ENCODE data around the gene SNX2.
"Not testable (repeated sequence)": the region's sequence is repeated elsewhere in the genome, so short reads cannot be mapped to it uniquely, and the experiment has no call there.

SNX2 gene

DNA sequence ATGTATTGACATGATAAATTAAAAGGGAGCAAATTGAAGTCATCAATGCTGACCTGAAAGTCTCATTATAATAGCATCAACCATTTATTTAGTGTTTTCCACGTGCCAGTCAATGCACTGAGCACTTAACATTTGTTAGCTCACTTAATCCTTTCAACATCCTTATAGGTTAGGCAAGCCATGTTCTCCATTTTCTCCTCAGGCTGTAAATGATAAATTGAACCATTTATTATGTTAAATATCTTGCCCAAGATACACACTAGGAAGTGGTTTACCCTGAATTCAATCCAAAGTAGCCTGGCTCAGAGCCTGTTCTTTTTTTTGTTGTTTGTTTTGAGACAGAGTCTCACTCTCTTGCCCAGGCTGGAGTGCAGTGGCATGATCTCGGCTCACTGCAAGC lies 25.0 kb upstream of the SNX2 start:
- no peak overlapping the region for H3K4me2 ChIP-seq
- no peak overlapping the region for H3K9ac ChIP-seq
- H3K27ac ChIP-seq, result no peak overlapping the region
- H3K4me1 ChIP-seq, result no peaks in the 10 kb centered on the region
- TF ChIP-seq Cebpa-rat (IDR thresholded peaks at IDR 0.05), result no peak
- H4K20me1 ChIP-seq, result no peaks in the 10 kb centered on the region
- H3K4me3 ChIP-seq, result no peak overlapping the region
- no peaks in the 10 kb centered on the region for H3K36me3 ChIP-seq
- H3K27me3 ChIP-seq, result no peaks in the 10 kb centered on the region
- H3K9me3 ChIP-seq, result no peaks in the 10 kb centered on the region

GRCh38 chr5:122751293-122751782 lies 23.5 kb upstream of the SNX2 start:
- Histone ChIP-seq H4K20me1 (no peaks in the 10 kb centered on the region), H3K27ac (no peak overlapping the region), H3K4me2 (no peak overlapping the region), H3K4me3 (no peak overlapping the region), H3K27me3 (no peaks in the 10 kb centered on the region), H3K9ac (no peak overlapping the region), H3K4me1 (no peaks in the 10 kb centered on the region; the same call in 1 of the 2 replicates), H3K9me3 (no peaks in the 10 kb centered on the region), H3K36me3 (no peaks in the 10 kb centered on the region)
- no peak for TF ChIP-seq Cebpa-rat (IDR thresholded peaks at IDR 0.05)

GRCh38 chr5:122753500-122753899 lies 21.4 kb upstream of the SNX2 start:
- TF ChIP-seq Cebpa-rat (IDR thresholded peaks at IDR 0.05), result no peak
- H3K4me3 ChIP-seq, result no peak overlapping the region
- no peaks in the 10 kb centered on the region for H3K9me3 ChIP-seq

DNA sequence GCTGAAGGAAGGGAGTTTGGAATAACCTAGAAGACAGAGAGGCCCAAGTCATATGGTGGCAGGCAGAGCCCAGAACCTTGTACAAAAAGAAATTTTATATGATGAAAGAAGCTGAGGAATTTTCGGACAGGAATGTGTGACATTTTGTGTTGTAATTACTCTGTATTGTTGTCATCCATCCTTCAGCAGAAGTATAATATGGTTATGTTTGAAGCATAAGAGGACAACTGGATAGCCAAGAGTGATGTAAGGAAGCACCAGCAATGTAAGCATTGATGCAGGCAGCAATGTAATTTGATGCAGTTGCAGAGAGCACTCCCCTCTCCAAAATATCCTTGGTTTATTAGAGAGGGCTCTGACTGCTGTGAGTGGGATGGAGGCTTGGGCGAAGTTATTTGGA lies 19.1 kb upstream of the SNX2 start:
- H3K9ac ChIP-seq, result no peak overlapping the region
- H3K4me3 ChIP-seq, result no peak overlapping the region
- H3K4me1 ChIP-seq, result no peaks in the 10 kb centered on the region; the same call in 1 of the 2 replicates
- H3K27ac ChIP-seq, result no peak overlapping the region
- no peaks in the 10 kb centered on the region for H3K9me3 ChIP-seq
- H3K36me3 ChIP-seq, result no peaks in the 10 kb centered on the region
- no peak for TF ChIP-seq Cebpa-rat (IDR thresholded peaks at IDR 0.05)
- H4K20me1 ChIP-seq, result no peaks in the 10 kb centered on the region
- no peak overlapping the region for H3K4me2 ChIP-seq
- H3K27me3 ChIP-seq, result no peaks in the 10 kb centered on the region

More at GRCh38 chr5:122753500-122753899, 21.4 kb upstream of the SNX2 start:
- Histone ChIP-seq H3K4me1 (no peaks in the 10 kb centered on the region; the same call in 1 of the 2 replicates), H3K27ac (no peak overlapping the region), H3K27me3 (no peaks in the 10 kb centered on the region), H3K4me2 (no peak overlapping the region), H3K9ac (no peak overlapping the region), H3K36me3 (no peaks in the 10 kb centered on the region), H4K20me1 (no peaks in the 10 kb centered on the region)

GRCh38 chr5:122756264-122756911 lies 18.5 kb upstream of the SNX2 start:
- H3K27ac ChIP-seq, result no peak overlapping the region
- H4K20me1 ChIP-seq, result no peaks in the 10 kb centered on the region
- no peak overlapping the region for H3K4me3 ChIP-seq
- H3K9ac ChIP-seq, result no peak overlapping the region
- H3K27me3 ChIP-seq, result no peaks in the 10 kb centered on the region
- no peaks in the 10 kb centered on the region for H3K36me3 ChIP-seq
- TF ChIP-seq Cebpa-rat (IDR thresholded peaks at IDR 0.05), result no peak
- H3K4me1 ChIP-seq, result no peaks in the 10 kb centered on the region; the same call in 1 of the 2 replicates
- no peaks in the 10 kb centered on the region for H3K9me3 ChIP-seq
- H3K4me2 ChIP-seq, result no peak overlapping the region

DNA sequence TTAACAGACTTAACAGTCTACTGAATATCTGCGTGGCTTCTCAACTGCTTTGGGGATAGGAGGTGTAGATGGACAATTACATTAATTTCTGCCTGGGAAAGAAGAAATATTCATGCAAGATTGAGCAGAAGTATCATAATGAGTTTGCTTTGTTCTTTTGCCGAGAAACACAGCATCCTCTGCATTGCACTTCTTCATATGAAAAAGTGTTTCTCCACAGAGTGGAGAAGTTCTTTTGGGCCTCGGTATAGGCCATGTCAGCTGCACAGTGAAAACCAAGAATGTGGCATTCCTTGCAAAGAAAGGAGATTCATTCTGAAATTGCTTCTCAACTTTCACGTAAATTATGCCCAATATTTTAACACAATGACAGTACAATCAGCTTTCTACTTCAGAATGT lies 17.6 kb upstream of the SNX2 start:
- no peaks in the 10 kb centered on the region; the same call in 1 of the 2 replicates for H3K4me1 ChIP-seq
- no peaks in the 10 kb centered on the region for H3K27me3 ChIP-seq
- no peaks in the 10 kb centered on the region for H4K20me1 ChIP-seq
- H3K4me2 ChIP-seq, result no peak overlapping the region
- TF ChIP-seq Cebpa-rat (IDR thresholded peaks at IDR 0.05), result no peak
- no peak overlapping the region for H3K9ac ChIP-seq
- H3K27ac ChIP-seq, result no peak overlapping the region
- H3K9me3 ChIP-seq, result no peaks in the 10 kb centered on the region
- H3K36me3 ChIP-seq, result no peaks in the 10 kb centered on the region
- H3K4me3 ChIP-seq, result no peak overlapping the region

DNA sequence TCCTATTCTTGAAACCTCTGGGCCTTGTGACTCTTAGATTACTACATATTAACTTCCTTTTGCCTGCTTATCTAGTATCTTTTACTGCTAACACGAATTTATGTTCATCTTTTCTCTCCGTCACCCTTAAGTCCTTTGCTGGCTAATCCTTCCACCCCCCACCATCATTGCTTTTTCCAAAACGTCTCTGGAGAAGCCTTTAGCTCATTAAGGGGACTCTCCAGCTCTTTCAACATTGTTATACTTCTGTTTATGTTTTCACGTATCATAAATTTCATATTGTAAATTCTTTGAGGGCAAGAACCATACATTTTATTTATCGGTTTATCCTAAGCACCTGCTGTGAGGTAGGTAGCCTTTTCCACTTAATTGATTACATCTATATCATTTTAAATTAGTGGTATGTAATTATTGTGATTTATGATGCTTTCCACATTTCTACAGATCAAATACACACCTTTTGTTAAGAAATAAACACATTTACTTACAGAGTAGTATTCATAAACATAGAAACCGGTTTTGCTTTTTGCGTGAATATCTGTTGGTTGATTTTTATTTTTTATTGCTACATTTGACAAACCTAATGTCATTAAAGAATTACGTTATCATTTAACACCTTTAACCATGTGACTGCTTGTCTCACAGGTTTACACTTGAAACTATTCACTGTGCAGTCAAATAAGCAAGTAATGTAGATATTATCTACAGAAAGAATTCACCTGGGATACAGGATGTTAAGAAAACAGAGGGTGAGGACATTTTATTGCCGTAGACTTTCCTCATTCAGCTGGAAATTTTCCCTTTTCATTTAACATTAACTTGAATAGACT lies 15.4 kb upstream of the SNX2 start:
- TF ChIP-seq Cebpa-rat (IDR thresholded peaks at IDR 0.05), result no peak
- Histone ChIP-seq H3K27me3 (no peaks in the 10 kb centered on the region), H3K9ac (no peak overlapping the region), H3K4me2 (no peak overlapping the region), H3K27ac (no peak overlapping the region), H4K20me1 (no peaks in the 10 kb centered on the region), H3K36me3 (no peaks in the 10 kb centered on the region), H3K9me3 (no peaks in the 10 kb centered on the region), H3K4me1 (no peaks in the 10 kb centered on the region; the same call in 1 of the 2 replicates), H3K4me3 (no peak overlapping the region)

- H3K27ac ChIP-seq, result no peak overlapping the region
- no peaks in the 10 kb centered on the region for H3K9me3 ChIP-seq
- H3K9ac ChIP-seq, result no peak overlapping the region
- H3K4me2 ChIP-seq, result no peak overlapping the region
- no peaks in the 10 kb centered on the region; the same call in 1 of the 2 replicates for H3K4me1 ChIP-seq
- no peaks in the 10 kb centered on the region for H3K36me3 ChIP-seq
- H4K20me1 ChIP-seq, result no peaks in the 10 kb centered on the region
- TF ChIP-seq Cebpa-rat (IDR thresholded peaks at IDR 0.05), result no peak
- H3K4me3 ChIP-seq, result no peak overlapping the region
- no peaks in the 10 kb centered on the region for H3K27me3 ChIP-seq
Observed at GRCh38 chr5:122760236-122760635, 14.6 kb upstream of the SNX2 start.

DNA sequence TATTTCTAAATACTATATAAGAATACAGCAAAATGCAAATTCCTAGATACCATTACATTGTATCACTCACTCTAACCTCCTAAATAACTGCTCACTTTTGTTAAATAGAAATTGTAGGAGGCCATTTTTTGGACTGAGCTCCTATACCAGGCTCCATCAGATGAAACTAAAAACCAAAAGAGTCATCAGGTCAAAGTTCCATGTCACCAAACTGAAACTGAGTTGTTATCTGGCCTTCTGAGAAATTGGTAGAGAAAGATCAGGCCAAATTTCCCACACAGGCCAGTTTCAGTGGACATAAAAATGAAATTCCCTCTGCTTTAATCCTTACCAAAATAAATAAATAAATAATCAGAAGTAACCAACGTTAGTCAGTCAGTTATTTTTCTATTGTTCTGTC lies 13.8 kb upstream of the SNX2 start:
- no peak overlapping the region for H3K4me2 ChIP-seq
- no peak overlapping the region for H3K27ac ChIP-seq
- H3K9me3 ChIP-seq, result no peaks in the 10 kb centered on the region
- H4K20me1 ChIP-seq, result no peaks in the 10 kb centered on the region
- no peaks in the 10 kb centered on the region for H3K27me3 ChIP-seq
- H3K4me1 ChIP-seq, result no peaks in the 10 kb centered on the region; the same call in 1 of the 2 replicates
- H3K36me3 ChIP-seq, result no peaks in the 10 kb centered on the region
- no peak for TF ChIP-seq Cebpa-rat (IDR thresholded peaks at IDR 0.05)
- no peak overlapping the region for H3K9ac ChIP-seq
- H3K4me3 ChIP-seq, result no peak overlapping the region

DNA sequence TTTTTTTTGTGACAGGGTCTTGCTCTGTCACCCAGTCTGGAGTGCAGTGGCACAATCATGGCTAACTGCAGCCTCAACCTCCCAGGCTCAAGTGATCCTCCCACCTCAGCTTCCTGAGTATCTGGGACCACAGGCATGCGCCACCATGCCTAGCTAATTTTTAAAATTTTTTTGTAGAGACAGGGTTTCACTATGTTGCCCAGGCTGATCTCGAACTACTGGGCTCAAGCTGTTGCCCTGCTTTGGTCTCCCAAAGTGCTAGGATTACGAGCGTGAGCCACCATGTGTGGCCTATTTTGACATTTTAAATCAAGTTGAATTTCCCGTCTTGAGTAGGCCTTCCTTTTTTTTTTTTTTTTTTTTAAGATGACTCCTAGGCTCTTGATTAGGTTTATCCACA lies 13.0 kb upstream of the SNX2 start:
- not testable (repeated sequence) for H3K4me2 ChIP-seq, H3K27me3 ChIP-seq, H3K9ac ChIP-seq, H3K4me3 ChIP-seq, H3K4me1 ChIP-seq, H3K9me3 ChIP-seq, H3K36me3 ChIP-seq, H4K20me1 ChIP-seq, H3K27ac ChIP-seq

Measured in BLaER1 (cell line).